Ishikawa (cell line): ENCODE results near the gene PPP1R13L.

Experiments
- CEBPB ChIP-seq: IDR thresholded peaks from 2 replicates; pipeline ENCODE4 v1.6.1; 2012
- CREB1 ChIP-seq: IDR thresholded peaks from 2 replicates; pipeline ENCODE4 v1.6.1; 2012; ENCODE audit warnings: low read depth
- EGR1 ChIP-seq: IDR thresholded peaks from 2 replicates; pipeline ENCODE4 v1.6.1; 2012
- EP300 ChIP-seq: IDR thresholded peaks from 2 replicates; pipeline ENCODE4 v1.6.1; 2012; ENCODE audit warnings: borderline replicate concordance
- FOXM1 ChIP-seq: IDR thresholded peaks from 2 replicates; pipeline ENCODE4 v1.6.1; 2012; ENCODE audit warnings: low read depth, borderline replicate concordance
- NFIC ChIP-seq: IDR thresholded peaks from 2 replicates; pipeline ENCODE4 v1.6.1; 2012
- RAD21 ChIP-seq: IDR thresholded peaks from 2 replicates; pipeline ENCODE4 v1.6.1; 2012; ENCODE audit warnings: low read depth
- REST ChIP-seq: IDR thresholded peaks from 2 replicates; pipeline ENCODE4 v1.6.1; 2012; ENCODE audit warnings: low read depth, mild to moderate bottlenecking
- TAF1 ChIP-seq: IDR thresholded peaks from 2 replicates; pipeline ENCODE4 v1.6.1; 2012; ENCODE audit warnings: low read depth, mild to moderate bottlenecking
- TCF12 ChIP-seq: IDR thresholded peaks from 2 replicates; pipeline ENCODE4 v1.6.1; 2012; ENCODE audit warnings: low read depth
- TEAD4 ChIP-seq: IDR thresholded peaks from 2 replicates; pipeline ENCODE4 v1.6.1; 2012
- USF1 ChIP-seq: IDR thresholded peaks from 2 replicates; pipeline ENCODE4 v1.6.1; 2012
- YY1 ChIP-seq: IDR thresholded peaks from 2 replicates; pipeline ENCODE4 v1.6.1; 2012; ENCODE audit warnings: low read depth
- ZBTB7A ChIP-seq: IDR thresholded peaks from 2 replicates; pipeline ENCODE4 v1.6.1; 2012; ENCODE audit warnings: low read depth
- TF ChIP-seq, protein P1 (sequence below): IDR thresholded peaks from 2 replicates; pipeline ENCODE4 v1.6.1; 2012

The PPP1R13L gene

GRCh38 chr19:45391871-45392665, 12.8 kb downstream of the PPP1R13L start:
- TF ChIP-seq USF1 (no peak), TEAD4 (no peak), TAF1 (no peak), EGR1 (no peak), FOXM1 (no peak), EP300 (no peak), NFIC (no peak), YY1 (no peak), RAD21 (no peak), CREB1 (no peak), TCF12 (no peak), ZBTB7A (no peak), REST (no peak)
- TF ChIP-seq, protein P1, sequence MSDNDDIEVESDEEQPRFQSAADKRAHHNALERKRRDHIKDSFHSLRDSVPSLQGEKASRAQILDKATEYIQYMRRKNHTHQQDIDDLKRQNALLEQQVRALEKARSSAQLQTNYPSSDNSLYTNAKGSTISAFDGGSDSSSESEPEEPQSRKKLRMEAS: no peak

GRCh38 chr19:45391346-45391745, 13.5 kb downstream of the PPP1R13L start:
- TF ChIP-seq FOXM1: no peak
- TF ChIP-seq USF1: no peak
- TF ChIP-seq CREB1: no peak
- no peak for TF ChIP-seq CEBPB
- no peak for TF ChIP-seq REST

- no peak for TF ChIP-seq RAD21
- no peak for TF ChIP-seq EGR1
- TF ChIP-seq, protein P1: no peak
- TF ChIP-seq REST: no peak
- TF ChIP-seq TAF1: no peak
- no peak for TF ChIP-seq YY1
- TF ChIP-seq TCF12: no peak
- TF ChIP-seq ZBTB7A: no peak
- TF ChIP-seq USF1: no peak
- TF ChIP-seq CREB1: no peak
- TF ChIP-seq TEAD4: no peak
- no peak for TF ChIP-seq EP300
- no peak for TF ChIP-seq FOXM1
- no peak for TF ChIP-seq CEBPB
Measured at GRCh38 chr19:45385392-45386221, 19.3 kb downstream of the PPP1R13L start.
